Prostate gland (tissue), 2 donors: ENCODE results near the gene EPC1. TPM values are rescaled to one million over a fixed set of nuclear protein-coding genes. Genes with fewer than 3 reads are reported as not detected.

Experiments used
- DNase-seq: peaks from one replicate; pipeline ENCODE4 v3.0.0-alpha.2; 2019; ENCODE audit warnings: low spot score
- H3K27ac ChIP-seq, 2 donors: fragments of 200-600 bp; sonication (generic); 2 replicates each; pipeline ENCODE4 v1.5.1; 2017 to 2019
- H3K27me3 ChIP-seq: fragments of 200-600 bp; sonication (generic); replicated peaks from 2 replicates; pipeline ENCODE4 v1.5.1; 2019; ENCODE audit not compliant: insufficient read depth
- H3K36me3 ChIP-seq, 2 donors: fragments of 200-600 bp; sonication (generic); 1 replicate in 1 of 2; 2 replicates in 1 of 2; pipeline versions ENCODE4 v1.5.1 to v1.8.1; 2017 to 2019
- H3K4me1 ChIP-seq: fragments of 200-600 bp; sonication (generic); replicated peaks from 2 replicates; pipeline ENCODE4 v1.5.1; 2019
- H3K4me3 ChIP-seq, 2 donors: fragments of 200-600 bp; sonication (generic); 2 replicates each; pipeline ENCODE4 v1.5.1; 2017 to 2019
- H3K9me3 ChIP-seq: fragments of 200-600 bp; sonication (generic); 2 replicates; pipeline ENCODE4 v1.5.1; 2017
- POLR2A ChIP-seq: fragments of 450-650 bp; IDR thresholded peaks from one replicate; pipeline ENCODE4 v1.6.1; 2016; ENCODE audit warnings: antibody characterized with exemption, mild to moderate bottlenecking
- POLR2AphosphoS5 ChIP-seq: sonication (generic); formaldehyde crosslinking; IDR thresholded peaks from one replicate; pipeline ENCODE4 v1.6.1; 2017; ENCODE audit warnings: antibody characterized with exemption
- WGBS: methylation state at CpG from one replicate; pipeline ENCODE4 v1.1.5; 2018; 5-methylcytosine and 5-hydroxymethylcytosine counted together
- intact Hi-C: fragments of 100-400 bp; cut with DNase I; formaldehyde crosslinking; loops from one replicate; pipeline ENCODE4 v1.14.2; 2022
- total RNA-seq, 2 donors: library from RNA; depleted of rRNA; stranded (reverse); fragments of >200 nt; gene quantifications; one replicate each; pipeline ENCODE4 v1.1.0, GENCODE V29; 2016
- TF ChIP-seq, protein P1 (sequence below), 4 experiments: fragments of 200-600 bp in 2 of 4; fragments of 450-650 bp in 2 of 4; sonication (generic) in 2 of 4; IDR thresholded peaks; 1 replicate in 3 of 4; 2 replicates in 1 of 4; pipeline ENCODE4 v1.5.1; 2016 to 2019; ENCODE audit warnings: antibody characterized with exemption in 4 of 4, mild to moderate bottlenecking in 2 of 4, moderate library complexity in 2 of 4

The EPC1 gene
- total RNA-seq, 2 donors from 2014 or later, result 37.1 to 58.3 TPM

DNA sequence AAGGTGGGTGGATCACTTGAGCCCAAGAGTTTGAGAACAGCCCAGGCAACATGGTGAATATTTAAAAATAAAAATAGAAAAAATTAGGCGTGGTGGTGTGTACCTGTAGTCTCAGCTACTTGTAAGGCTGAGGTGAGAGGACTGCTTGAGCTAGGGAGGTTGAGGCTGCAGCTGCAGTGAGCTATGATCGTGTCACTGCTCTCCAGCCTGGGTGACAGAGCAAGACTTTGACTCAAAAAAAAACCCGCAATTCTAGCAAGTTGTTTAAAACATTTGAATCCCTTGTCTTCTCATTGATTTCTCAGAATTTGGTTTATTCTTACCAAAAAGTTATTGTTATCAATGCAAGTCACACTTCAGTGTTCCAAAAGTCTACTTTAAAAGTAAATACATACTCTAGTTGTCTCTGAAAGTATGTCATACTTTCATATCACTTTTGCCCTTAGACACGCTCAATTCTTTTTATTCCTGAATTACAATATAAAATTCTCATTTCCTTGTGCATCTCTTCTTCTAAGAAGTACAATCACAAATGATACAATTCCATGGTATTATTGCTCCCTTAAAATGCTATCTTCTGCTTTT lies 6.3 kb downstream of the EPC1 start:
- intact Hi-C loops, result loop anchor here (10.0 kb wide), 1 partner anchor 286 kb away; the partner anchor contains the start of gene KIF5B
- Histone ChIP-seq H3K36me3 (no peaks in the 10 kb centered on the region), H3K9me3 (no peaks in the 10 kb centered on the region), H3K4me1 (peaks cover 3% of the 10 kb centered on the region), H3K4me3 (no peak overlapping the region), H3K27me3 (no peaks in the 10 kb centered on the region), H3K27ac (no peak overlapping the region)
- DNase-seq, result no peak
- 54% methylated on average over 4 of the region's 4 CpGs for WGBS
- TF ChIP-seq POLR2A, result no peak
- TF ChIP-seq POLR2AphosphoS5, result no peak
- TF ChIP-seq, protein P1, sequence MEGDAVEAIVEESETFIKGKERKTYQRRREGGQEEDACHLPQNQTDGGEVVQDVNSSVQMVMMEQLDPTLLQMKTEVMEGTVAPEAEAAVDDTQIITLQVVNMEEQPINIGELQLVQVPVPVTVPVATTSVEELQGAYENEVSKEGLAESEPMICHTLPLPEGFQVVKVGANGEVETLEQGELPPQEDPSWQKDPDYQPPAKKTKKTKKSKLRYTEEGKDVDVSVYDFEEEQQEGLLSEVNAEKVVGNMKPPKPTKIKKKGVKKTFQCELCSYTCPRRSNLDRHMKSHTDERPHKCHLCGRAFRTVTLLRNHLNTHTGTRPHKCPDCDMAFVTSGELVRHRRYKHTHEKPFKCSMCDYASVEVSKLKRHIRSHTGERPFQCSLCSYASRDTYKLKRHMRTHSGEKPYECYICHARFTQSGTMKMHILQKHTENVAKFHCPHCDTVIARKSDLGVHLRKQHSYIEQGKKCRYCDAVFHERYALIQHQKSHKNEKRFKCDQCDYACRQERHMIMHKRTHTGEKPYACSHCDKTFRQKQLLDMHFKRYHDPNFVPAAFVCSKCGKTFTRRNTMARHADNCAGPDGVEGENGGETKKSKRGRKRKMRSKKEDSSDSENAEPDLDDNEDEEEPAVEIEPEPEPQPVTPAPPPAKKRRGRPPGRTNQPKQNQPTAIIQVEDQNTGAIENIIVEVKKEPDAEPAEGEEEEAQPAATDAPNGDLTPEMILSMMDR (IDR thresholded peaks at IDR 0.05), result no peak

GRCh38 chr10:32338262-32338661 lies 8.7 kb downstream of the EPC1 start:
- Histone ChIP-seq H3K9me3 (no peaks in the 10 kb centered on the region), H3K27me3 (no peaks in the 10 kb centered on the region), H3K4me3 (no peak overlapping the region), H3K4me1 (peaks cover 3% of the 10 kb centered on the region), H3K36me3 (no peaks in the 10 kb centered on the region), H3K27ac (no peak overlapping the region)
- TF ChIP-seq POLR2AphosphoS5 (no peak), POLR2A (no peak)
- TF ChIP-seq, protein P1 (IDR thresholded peaks at IDR 0.05), result no peak
- WGBS, result 88% methylated on average over 3 of the region's 3 CpGs
- intact Hi-C loops, result no loop called here
- no peak for DNase-seq

- Histone ChIP-seq H3K4me3 (no peak overlapping the region), H3K4me1 (peaks cover 10% of the 10 kb centered on the region), H3K27ac (no peak overlapping the region), H3K27me3 (no peaks in the 10 kb centered on the region), H3K9me3 (no peaks in the 10 kb centered on the region), H3K36me3 (no peaks in the 10 kb centered on the region)
- no peak for DNase-seq
- WGBS, result 81% methylated on average over 1 of the region's 1 CpG
- intact Hi-C loops, result no loop called here
- TF ChIP-seq, protein P1 (IDR thresholded peaks at IDR 0.05), result no peak
- TF ChIP-seq POLR2A (no peak), POLR2AphosphoS5 (no peak)
Observed at GRCh38 chr10:32337350-32337749, 9.6 kb downstream of the EPC1 start.

DNA sequence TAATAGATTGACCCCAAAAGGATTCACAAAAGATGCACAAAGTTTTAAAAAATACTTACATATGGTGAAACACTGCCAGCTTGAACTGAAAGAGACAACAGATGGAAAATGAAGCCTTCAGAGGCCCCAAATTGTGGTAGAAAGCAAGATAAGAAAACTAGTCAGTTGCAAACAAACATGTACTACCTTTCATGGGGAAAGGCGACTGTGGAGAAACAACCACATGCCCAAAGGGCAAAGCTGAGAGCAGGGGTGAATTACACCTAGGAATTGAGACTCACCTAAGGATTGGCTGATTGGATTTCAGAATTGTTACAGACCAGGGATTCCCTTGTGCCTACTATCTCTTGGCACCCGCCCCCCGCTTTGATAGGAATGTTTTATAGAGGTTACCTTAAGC lies 13.1 kb downstream of the EPC1 start:
- no peak for DNase-seq
- intact Hi-C loops, result no loop called here

More for the DNA sequence above, 13.1 kb downstream of the EPC1 start:
- H3K27ac ChIP-seq, result no peak overlapping the region
- H3K27me3 ChIP-seq, result no peaks in the 10 kb centered on the region
- H3K4me3 ChIP-seq, result no peak overlapping the region
- 89% methylated on average over 3 of the region's 3 CpGs for WGBS
- H3K36me3 ChIP-seq, result no peaks in the 10 kb centered on the region
- peaks cover 18% of the 10 kb centered on the region for H3K4me1 ChIP-seq
- TF ChIP-seq, protein P1 (IDR thresholded peaks at IDR 0.05), result no peak
- TF ChIP-seq POLR2AphosphoS5 (no peak), POLR2A (no peak)
- no peaks in the 10 kb centered on the region for H3K9me3 ChIP-seq
